ENCODE results near the gene ACVR1. TPM values are rescaled to one million over a fixed set of nuclear protein-coding genes. Genes with fewer than 3 reads are reported as not detected.

ACVR1 gene
- total RNA-seq, 1 donor from 2014 or later: 22.4 TPM

GRCh38 chr2:157837851-157838441, 38.2 kb downstream of the ACVR1 start:
- Histone ChIP-seq H3K4me3 (ENCODE audit: low read depth, low read length) (no peak overlapping the region), H3K36me3 (ENCODE audit: control insufficient read depth, insufficient read depth, low read length) (no peaks in the 10 kb centered on the region), H3K27me3 (ENCODE audit: control insufficient read depth, insufficient read depth, low read length) (no peaks in the 10 kb centered on the region)
- no peak for DNase-seq (ENCODE audit: low read depth)
- TF ChIP-seq, protein P1, sequence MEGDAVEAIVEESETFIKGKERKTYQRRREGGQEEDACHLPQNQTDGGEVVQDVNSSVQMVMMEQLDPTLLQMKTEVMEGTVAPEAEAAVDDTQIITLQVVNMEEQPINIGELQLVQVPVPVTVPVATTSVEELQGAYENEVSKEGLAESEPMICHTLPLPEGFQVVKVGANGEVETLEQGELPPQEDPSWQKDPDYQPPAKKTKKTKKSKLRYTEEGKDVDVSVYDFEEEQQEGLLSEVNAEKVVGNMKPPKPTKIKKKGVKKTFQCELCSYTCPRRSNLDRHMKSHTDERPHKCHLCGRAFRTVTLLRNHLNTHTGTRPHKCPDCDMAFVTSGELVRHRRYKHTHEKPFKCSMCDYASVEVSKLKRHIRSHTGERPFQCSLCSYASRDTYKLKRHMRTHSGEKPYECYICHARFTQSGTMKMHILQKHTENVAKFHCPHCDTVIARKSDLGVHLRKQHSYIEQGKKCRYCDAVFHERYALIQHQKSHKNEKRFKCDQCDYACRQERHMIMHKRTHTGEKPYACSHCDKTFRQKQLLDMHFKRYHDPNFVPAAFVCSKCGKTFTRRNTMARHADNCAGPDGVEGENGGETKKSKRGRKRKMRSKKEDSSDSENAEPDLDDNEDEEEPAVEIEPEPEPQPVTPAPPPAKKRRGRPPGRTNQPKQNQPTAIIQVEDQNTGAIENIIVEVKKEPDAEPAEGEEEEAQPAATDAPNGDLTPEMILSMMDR (IDR thresholded peaks at IDR 0.05; ENCODE audit: insufficient read depth, low read length, poor library complexity, severe bottlenecking): no peak

DNA sequence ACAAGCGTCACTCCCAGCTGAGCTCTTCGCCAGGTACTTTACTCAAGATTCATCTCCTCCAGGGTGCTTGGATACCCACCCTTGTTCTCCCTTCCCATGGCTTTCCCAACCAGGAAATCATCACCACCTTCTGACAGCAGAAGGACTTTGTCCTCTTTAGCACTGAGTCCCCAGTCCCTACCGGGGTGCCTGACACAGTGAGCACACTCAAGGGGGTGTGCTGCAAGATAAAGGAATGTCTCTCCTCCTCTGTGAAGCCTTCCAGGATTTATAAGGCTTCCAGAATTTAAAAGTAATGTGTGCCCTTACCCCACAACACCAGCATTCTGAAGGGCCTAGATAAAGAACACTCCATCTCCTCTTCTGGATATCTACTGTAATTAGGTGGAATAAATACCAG, 39.6 kb downstream of the ACVR1 start:
- Histone ChIP-seq H3K4me3 (ENCODE audit: low read depth, low read length) (no peak overlapping the region), H3K27me3 (ENCODE audit: control insufficient read depth, insufficient read depth, low read length) (no peaks in the 10 kb centered on the region), H3K36me3 (ENCODE audit: control insufficient read depth, insufficient read depth, low read length) (no peaks in the 10 kb centered on the region)
- no peak for DNase-seq (ENCODE audit: low read depth)
- TF ChIP-seq, protein P1 (IDR thresholded peaks at IDR 0.05; ENCODE audit: insufficient read depth, low read length, poor library complexity, severe bottlenecking): no peak

GRCh38 chr2:157835425-157835824, 40.7 kb downstream of the ACVR1 start:
- no peak for DNase-seq (ENCODE audit: low read depth)
- TF ChIP-seq, protein P1 (IDR thresholded peaks at IDR 0.05; ENCODE audit: insufficient read depth, low read length, poor library complexity, severe bottlenecking): no peak
- no peaks in the 10 kb centered on the region for H3K27me3 ChIP-seq (ENCODE audit: control insufficient read depth, insufficient read depth, low read length)
- no peaks in the 10 kb centered on the region for H3K36me3 ChIP-seq (ENCODE audit: control insufficient read depth, insufficient read depth, low read length)
- H3K4me3 ChIP-seq (ENCODE audit: low read depth, low read length): no peak overlapping the region

DNA sequence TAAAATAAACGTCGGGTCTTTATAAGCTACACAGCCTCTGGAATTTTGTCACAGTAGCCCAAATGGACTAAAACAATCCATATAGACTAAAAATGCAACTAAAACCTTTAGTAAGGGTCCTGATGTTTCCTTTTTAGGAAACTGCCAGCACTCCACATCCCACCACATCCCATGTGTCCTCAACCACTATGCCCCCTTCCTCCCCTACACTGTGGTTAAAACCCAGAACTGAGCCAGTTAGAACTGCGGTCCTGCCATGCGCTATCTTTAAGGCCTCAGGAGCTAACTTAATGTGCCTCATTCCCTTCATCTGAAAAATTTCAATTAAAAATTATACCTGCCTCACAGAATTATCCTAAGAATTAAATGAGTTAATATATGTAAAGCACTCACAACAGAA, 41.1 kb downstream of the ACVR1 start:
- Histone ChIP-seq H3K4me3 (ENCODE audit: low read depth, low read length) (no peak overlapping the region), H3K27me3 (ENCODE audit: control insufficient read depth, insufficient read depth, low read length) (no peaks in the 10 kb centered on the region), H3K36me3 (ENCODE audit: control insufficient read depth, insufficient read depth, low read length) (no peaks in the 10 kb centered on the region)
- TF ChIP-seq, protein P1 (IDR thresholded peaks at IDR 0.05; ENCODE audit: insufficient read depth, low read length, poor library complexity, severe bottlenecking): no peak
- DNase-seq (ENCODE audit: low read depth): no peak

GRCh38 chr2:157833721-157834120, 42.4 kb downstream of the ACVR1 start:
- Histone ChIP-seq H3K36me3 (ENCODE audit: control insufficient read depth, insufficient read depth, low read length) (no peaks in the 10 kb centered on the region), H3K4me3 (ENCODE audit: low read depth, low read length) (no peak overlapping the region), H3K27me3 (ENCODE audit: control insufficient read depth, insufficient read depth, low read length) (no peaks in the 10 kb centered on the region)
- DNase-seq (ENCODE audit: low read depth): no peak
- TF ChIP-seq, protein P1 (IDR thresholded peaks at IDR 0.05; ENCODE audit: insufficient read depth, low read length, poor library complexity, severe bottlenecking): no peak

Measured in kidney epithelial cell (primary cell).